Mammary epithelial cell (primary cell): ENCODE data around the gene ANGPT4.

Experiments used
- CTCF ChIP-seq, 2 donors: IDR thresholded peaks in 1 of 2; conservative IDR thresholded peaks in 1 of 2; 2 replicates each; pipeline ENCODE4 v1.5.1; 2011 to 2012; ENCODE audit warnings: inconsistent platforms in 2 of 2, low read length in 2 of 2, mild to moderate bottlenecking in 2 of 2, control low read depth in 1 of 2, low read depth in 1 of 2; ENCODE audit not compliant: insufficient read depth in 1 of 2; ENCODE audit errors: extremely low read depth in 1 of 2
- EZH2 ChIP-seq: IDR thresholded peaks from 2 replicates; pipeline ENCODE4 v1.6.1; 2012; ENCODE audit warnings: low read length, inconsistent platforms, borderline replicate concordance

- TF ChIP-seq CTCF (conservative IDR thresholded peaks at IDR 0.05 in 1 of 2, IDR thresholded peaks at IDR 0.05 in 1 of 2; ENCODE audit: extremely low read depth in 1 of 2, insufficient read depth in 1 of 2, low read depth in 1 of 2, low read length in 2 of 2) (no peak), EZH2 (no peak)
Observed at GRCh38 chr20:963795-964194, 47.7 kb upstream of the ANGPT4 start.
